ENCODE data around the gene MRC1. TPM values are rescaled to one million over a fixed set of nuclear protein-coding genes. Genes with fewer than 3 reads are reported as not detected.
A peak's percentile ranks its signal among the peaks of the same experiment; 100 is the strongest.

Gene MRC1
- total RNA-seq, 2 donors from 2014 or later: 0.09 TPM; not detected in 1

- Histone ChIP-seq H3K27ac (ENCODE audit: low read depth, low read length) (no peak overlapping the region), H3K9me3 (ENCODE audit: control insufficient read depth, low read length) (no peaks in the 10 kb centered on the region), H3K4me1 (ENCODE audit: control insufficient read depth, insufficient read depth, low read length) (peaks cover 7% of the 10 kb centered on the region), H3K36me3 (ENCODE audit: control insufficient read depth, insufficient read depth, low read length) (no peaks in the 10 kb centered on the region), H3K4me3 (ENCODE audit: low read length) (no peak overlapping the region), H3K9ac (ENCODE audit: extremely low read depth, low read length, poor library complexity, severe bottlenecking) (no peak overlapping the region), H3K27me3 (ENCODE audit: control insufficient read depth, insufficient read depth, low read length, poor library complexity, severe bottlenecking) (no peaks in the 10 kb centered on the region)
- Mint-ChIP-seq H3K27ac (no peak overlapping the region), H3K27me3 (ENCODE audit: insufficient read depth) (no peaks in the 10 kb centered on the region), H3K9me3 (no peaks in the 10 kb centered on the region), H3K4me1 (peaks cover 7% of the 10 kb centered on the region), H3K36me3 (ENCODE audit: low read depth) (no peaks in the 10 kb centered on the region), H3K4me3 (no peak overlapping the region)
- DNase-seq: no peak
- 95 to 100% methylated on average over 1 to 4 of the region's 5 CpGs for WGBS, 2 experiments (ENCODE audit: insufficient coverage in 1 of 2, insufficient read length in 1 of 2)
- no peak for TF ChIP-seq CTCF (conservative IDR thresholded peaks at IDR 0.05)
Measured at GRCh38 chr10:17842641-17843040, 33.5 kb downstream of the MRC1 start.

GRCh38 chr10:17847585-17848296 lies 38.6 kb downstream of the MRC1 start:
- Histone ChIP-seq H3K4me3 (ENCODE audit: low read length) (no peak overlapping the region), H3K27me3 (ENCODE audit: control insufficient read depth, insufficient read depth, low read length, poor library complexity, severe bottlenecking) (no peaks in the 10 kb centered on the region), H3K27ac (ENCODE audit: low read depth, low read length) (no peak overlapping the region), H3K4me1 (ENCODE audit: control insufficient read depth, insufficient read depth, low read length) (no peaks in the 10 kb centered on the region), H3K9ac (ENCODE audit: extremely low read depth, low read length, poor library complexity, severe bottlenecking) (no peak overlapping the region), H3K9me3 (ENCODE audit: control insufficient read depth, low read length) (no peaks in the 10 kb centered on the region), H3K36me3 (ENCODE audit: control insufficient read depth, insufficient read depth, low read length) (no peaks in the 10 kb centered on the region)
- H3K4me3 Mint-ChIP-seq: no peak overlapping the region
- WGBS, 2 experiments (ENCODE audit: insufficient coverage in 1 of 2, insufficient read length in 1 of 2): 79 to 85% methylated on average over 2 to 4 of the region's 5 CpGs
- H3K27me3 Mint-ChIP-seq (ENCODE audit: insufficient read depth): no peaks in the 10 kb centered on the region
- no peaks in the 10 kb centered on the region for H3K9me3 Mint-ChIP-seq
- no peak overlapping the region for H3K27ac Mint-ChIP-seq
- peaks cover 3% of the 10 kb centered on the region for H3K4me1 Mint-ChIP-seq
- peak; percentile 78 for TF ChIP-seq CTCF (conservative IDR thresholded peaks at IDR 0.05)
- DNase-seq: peak; percentile 51
- H3K36me3 Mint-ChIP-seq (ENCODE audit: low read depth): no peaks in the 10 kb centered on the region

GRCh38 chr10:17848646-17849045 lies 39.5 kb downstream of the MRC1 start:
- H3K27ac ChIP-seq (ENCODE audit: low read depth, low read length): no peak overlapping the region

More at GRCh38 chr10:17848646-17849045, 39.5 kb downstream of the MRC1 start:
- H3K27ac Mint-ChIP-seq: no peak overlapping the region
- H3K27me3 ChIP-seq (ENCODE audit: control insufficient read depth, insufficient read depth, low read length, poor library complexity, severe bottlenecking): no peaks in the 10 kb centered on the region
- no peaks in the 10 kb centered on the region for H3K27me3 Mint-ChIP-seq (ENCODE audit: insufficient read depth)
- H3K4me1 ChIP-seq (ENCODE audit: control insufficient read depth, insufficient read depth, low read length): no peaks in the 10 kb centered on the region
- no peak for DNase-seq
- H3K4me3 Mint-ChIP-seq: no peak overlapping the region
- H3K4me1 Mint-ChIP-seq: peaks cover 3% of the 10 kb centered on the region
- no peaks in the 10 kb centered on the region for H3K36me3 ChIP-seq (ENCODE audit: control insufficient read depth, insufficient read depth, low read length)
- H3K9me3 Mint-ChIP-seq: no peaks in the 10 kb centered on the region
- no peak for TF ChIP-seq CTCF (conservative IDR thresholded peaks at IDR 0.05)
- no peaks in the 10 kb centered on the region for H3K9me3 ChIP-seq (ENCODE audit: control insufficient read depth, low read length)
- H3K9ac ChIP-seq (ENCODE audit: extremely low read depth, low read length, poor library complexity, severe bottlenecking): no peak overlapping the region
- H3K36me3 Mint-ChIP-seq (ENCODE audit: low read depth): no peaks in the 10 kb centered on the region
- no peak overlapping the region for H3K4me3 ChIP-seq (ENCODE audit: low read length)
- 94% methylated on average over 5 of the region's 5 CpGs; no CpG with 5 or more reads in 1 of the 2 experiments for WGBS, 2 experiments (ENCODE audit: insufficient coverage in 1 of 2, insufficient read length in 1 of 2)

Data from endodermal cell (in vitro differentiated cells).